Choroid plexus epithelial cell (primary cell): Measurements from ENCODE around the gene RCAN3.

ENCODE experiments used
- DNase-seq: peaks from one replicate; pipeline ENCODE4 v3.0.0-alpha.2; 2010; ENCODE audit warnings: low read depth
- H3K4me3 ChIP-seq: 2 replicates; pipeline ENCODE4 v1.5.1; 2011; ENCODE audit warnings: low read depth, mild to moderate bottlenecking, control low read depth, low read length, moderate library complexity
- TF ChIP-seq, protein P1 (sequence below): conservative IDR thresholded peaks from 2 replicates; pipeline ENCODE4 v1.5.1; 2011; ENCODE audit warnings: low read depth, mild to moderate bottlenecking, control low read depth, inconsistent platforms, low read length, moderate library complexity

RCAN3 gene

DNA sequence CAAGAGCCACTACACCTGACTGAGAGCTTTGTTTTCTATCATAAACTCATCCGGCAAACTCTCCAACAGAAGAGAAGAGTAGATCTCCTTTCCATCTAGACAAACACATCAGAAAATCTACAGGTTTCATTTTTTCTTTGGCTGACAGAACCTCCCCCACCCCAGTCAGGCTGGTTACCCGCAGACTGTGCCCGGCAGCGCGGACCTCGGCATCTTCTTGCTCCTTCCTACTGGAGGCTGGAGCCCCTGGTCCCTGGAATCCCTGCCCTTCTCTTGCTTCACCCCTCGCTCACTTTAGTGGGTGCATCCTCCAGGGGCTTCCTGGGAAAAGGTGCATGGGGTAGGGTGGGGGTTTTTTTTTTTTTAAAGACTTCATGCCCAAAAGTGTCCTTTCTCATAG is 76.2 kb downstream of the RCAN3 start:
- TF ChIP-seq, protein P1, sequence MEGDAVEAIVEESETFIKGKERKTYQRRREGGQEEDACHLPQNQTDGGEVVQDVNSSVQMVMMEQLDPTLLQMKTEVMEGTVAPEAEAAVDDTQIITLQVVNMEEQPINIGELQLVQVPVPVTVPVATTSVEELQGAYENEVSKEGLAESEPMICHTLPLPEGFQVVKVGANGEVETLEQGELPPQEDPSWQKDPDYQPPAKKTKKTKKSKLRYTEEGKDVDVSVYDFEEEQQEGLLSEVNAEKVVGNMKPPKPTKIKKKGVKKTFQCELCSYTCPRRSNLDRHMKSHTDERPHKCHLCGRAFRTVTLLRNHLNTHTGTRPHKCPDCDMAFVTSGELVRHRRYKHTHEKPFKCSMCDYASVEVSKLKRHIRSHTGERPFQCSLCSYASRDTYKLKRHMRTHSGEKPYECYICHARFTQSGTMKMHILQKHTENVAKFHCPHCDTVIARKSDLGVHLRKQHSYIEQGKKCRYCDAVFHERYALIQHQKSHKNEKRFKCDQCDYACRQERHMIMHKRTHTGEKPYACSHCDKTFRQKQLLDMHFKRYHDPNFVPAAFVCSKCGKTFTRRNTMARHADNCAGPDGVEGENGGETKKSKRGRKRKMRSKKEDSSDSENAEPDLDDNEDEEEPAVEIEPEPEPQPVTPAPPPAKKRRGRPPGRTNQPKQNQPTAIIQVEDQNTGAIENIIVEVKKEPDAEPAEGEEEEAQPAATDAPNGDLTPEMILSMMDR, result no peak
- no peak overlapping the region for H3K4me3 ChIP-seq
- DNase-seq, result no peak

DNA sequence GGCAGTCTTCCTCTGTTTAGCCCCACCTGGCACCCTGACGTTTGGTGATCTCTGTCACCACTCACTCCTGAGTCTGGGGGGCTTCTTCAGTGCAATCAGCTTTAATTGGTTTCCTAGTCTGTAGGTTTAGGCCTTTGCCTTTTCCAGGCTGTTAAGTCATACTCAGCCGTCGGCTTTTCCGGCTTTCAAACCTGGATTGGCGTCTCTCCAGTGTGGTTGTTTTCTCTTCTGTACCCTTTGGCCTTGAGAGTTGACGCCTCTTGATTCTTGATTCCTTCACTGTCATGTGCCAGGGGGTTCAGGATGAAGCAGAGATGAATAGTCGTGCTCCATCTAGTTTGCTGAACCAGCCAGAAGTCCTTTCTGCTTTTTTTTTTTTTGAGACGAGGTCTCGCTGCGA is 78.1 kb downstream of the RCAN3 start:
- DNase-seq, result no peak
- TF ChIP-seq, protein P1, result no peak
- no peak overlapping the region for H3K4me3 ChIP-seq

DNA sequence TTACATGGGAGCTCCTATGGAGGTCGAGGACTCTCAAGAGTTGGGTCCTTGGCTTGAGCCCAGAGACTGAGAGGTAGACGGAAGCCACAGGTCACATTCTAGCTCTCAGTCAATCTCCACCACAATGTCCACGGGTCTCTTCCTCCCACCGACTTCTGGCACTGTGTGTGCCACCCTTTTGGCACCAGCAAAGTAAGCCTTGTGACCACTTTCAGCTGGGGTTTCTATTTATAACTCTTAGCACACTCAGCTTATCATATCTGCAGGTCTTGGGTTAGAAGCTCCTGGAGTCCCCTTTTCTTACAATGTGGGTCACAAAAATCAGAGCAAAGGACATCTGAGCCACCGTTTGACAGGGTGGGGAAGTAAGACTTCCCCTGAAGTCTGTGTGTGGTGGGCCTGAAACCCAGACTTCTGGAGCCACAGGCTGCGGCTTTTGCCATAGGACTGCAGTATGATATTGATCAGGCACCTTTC is 81.6 kb downstream of the RCAN3 start:
- H3K4me3 ChIP-seq, result no peak overlapping the region
- TF ChIP-seq, protein P1, result no peak
- DNase-seq, result no peak

DNA sequence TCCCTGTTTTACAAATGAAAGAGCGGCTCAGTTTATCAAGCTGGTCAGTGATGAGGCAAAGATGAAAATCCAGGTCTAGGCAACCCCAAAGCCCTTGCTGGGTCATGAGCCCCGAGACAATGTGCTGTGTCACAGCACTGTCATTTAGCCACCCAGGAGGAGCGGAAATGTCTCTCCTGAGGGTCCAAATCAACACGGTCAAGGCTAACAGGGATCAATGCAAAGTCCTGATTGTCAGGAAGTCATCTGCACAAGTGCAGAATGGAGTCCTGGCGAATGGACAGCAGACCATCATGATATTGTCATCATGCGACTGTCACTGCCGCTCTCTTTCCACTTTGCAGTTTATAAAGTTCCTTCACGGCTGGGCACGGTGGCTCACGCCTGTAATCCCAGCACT is 83.5 kb downstream of the RCAN3 start:
- H3K4me3 ChIP-seq, result no peak overlapping the region
- DNase-seq, result no peak
- TF ChIP-seq, protein P1, result no peak

DNA sequence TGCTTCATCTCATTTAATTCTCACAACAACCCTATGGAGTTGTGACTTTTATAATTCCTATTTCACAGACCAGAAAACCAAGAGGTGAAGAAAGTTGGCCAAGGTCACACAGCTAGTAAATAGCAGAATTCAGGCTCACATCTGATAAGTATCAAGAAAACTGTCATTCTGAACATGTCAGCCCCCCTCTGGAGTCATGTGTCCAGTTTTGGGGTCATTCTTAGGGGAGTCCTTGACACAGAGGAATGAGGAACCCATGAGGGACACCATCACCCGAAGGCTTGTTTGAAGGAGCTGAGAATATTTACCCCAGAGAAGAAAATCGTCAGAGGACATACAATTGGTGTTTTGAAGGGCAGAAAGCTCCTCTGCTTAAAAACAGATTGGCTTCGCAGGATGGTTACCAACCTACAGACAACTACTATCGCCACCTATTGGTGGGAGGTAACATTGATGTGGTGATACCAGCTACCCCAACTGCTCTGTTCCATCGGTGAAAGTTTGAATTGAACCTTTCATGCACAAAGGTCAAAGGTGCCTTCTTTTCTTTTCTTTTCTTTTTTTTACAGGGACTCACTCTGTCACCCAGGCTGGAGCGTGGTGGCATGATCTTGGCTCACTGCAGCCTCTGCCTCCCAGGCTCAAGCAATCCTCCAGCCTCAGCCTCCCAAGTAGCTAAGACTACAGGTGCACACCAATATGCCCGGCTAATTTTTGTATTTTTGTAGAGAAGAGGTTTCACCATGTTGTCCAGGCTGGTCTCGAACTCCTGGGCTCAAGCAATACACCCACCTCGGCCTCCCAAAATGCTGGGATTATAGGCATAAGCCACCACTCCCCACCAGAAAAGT is 84.6 kb downstream of the RCAN3 start:
- DNase-seq, result peak; percentile 83
- TF ChIP-seq, protein P1, result peak; percentile 77
- H3K4me3 ChIP-seq, result no peak overlapping the region

DNA sequence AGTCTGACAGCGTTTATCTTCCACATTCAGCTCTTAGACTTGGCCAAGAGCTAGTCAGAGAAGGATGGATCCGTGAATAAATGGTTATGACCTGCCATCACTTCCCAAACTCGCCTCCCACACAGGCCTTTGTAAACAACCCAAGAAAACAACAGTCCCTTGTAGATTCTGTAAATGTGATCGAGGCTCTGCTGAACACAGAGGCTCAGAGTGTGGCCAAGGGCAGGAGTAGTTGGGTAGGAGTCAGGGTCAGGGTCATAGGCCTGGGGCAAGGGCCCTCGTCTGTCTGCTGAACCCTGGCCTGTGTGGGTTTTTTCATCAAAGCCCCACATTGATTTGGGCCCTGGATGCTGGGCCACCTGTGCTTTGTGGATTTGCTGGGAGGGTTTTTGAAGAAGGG is 85.9 kb downstream of the RCAN3 start:
- H3K4me3 ChIP-seq, result no peak overlapping the region
- no peak for DNase-seq
- TF ChIP-seq, protein P1, result no peak

DNA sequence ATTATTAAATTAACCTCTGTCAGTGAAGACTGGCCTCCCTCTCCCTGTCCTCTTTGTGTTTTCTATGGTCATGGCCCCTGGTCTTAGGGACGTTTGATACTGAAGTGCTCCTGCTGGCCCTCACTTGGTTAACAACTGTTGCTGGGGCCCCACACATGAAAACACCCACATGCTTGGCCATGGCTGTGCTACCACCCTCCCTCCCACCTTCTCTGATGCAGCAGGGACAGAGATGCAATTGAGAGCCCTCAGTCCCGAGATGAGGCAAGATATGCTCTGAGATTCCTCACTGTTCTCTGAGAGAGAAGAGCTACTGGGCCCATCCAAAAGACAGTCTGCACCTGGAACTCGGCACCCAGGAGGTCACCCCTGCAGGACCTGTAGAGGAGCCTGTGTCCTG is 86.6 kb downstream of the RCAN3 start:
- TF ChIP-seq, protein P1, result no peak
- no peak overlapping the region for H3K4me3 ChIP-seq
- no peak for DNase-seq
